Measurements from ENCODE around the gene PRUNE2.

DNA sequence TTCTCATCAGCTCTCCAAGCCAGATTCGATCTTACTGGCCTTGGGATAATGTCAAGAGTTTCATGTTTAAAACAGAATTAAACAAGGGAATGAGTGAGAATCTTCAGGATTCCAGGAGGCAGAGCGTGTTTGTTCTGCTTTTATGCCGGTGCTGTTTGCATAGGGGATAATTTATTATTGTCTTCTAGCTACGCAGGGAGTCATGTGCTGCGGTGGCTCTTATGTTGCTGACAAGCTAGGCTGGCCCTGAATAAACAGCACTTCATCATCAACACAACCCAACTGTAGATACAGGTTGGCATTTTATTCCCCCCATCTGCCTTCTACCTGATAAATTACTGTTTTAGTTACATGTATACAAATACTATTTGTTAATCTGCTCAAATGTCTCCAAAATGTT is 188.7 kb downstream of the PRUNE2 start:
- TF ChIP-seq, protein P1, sequence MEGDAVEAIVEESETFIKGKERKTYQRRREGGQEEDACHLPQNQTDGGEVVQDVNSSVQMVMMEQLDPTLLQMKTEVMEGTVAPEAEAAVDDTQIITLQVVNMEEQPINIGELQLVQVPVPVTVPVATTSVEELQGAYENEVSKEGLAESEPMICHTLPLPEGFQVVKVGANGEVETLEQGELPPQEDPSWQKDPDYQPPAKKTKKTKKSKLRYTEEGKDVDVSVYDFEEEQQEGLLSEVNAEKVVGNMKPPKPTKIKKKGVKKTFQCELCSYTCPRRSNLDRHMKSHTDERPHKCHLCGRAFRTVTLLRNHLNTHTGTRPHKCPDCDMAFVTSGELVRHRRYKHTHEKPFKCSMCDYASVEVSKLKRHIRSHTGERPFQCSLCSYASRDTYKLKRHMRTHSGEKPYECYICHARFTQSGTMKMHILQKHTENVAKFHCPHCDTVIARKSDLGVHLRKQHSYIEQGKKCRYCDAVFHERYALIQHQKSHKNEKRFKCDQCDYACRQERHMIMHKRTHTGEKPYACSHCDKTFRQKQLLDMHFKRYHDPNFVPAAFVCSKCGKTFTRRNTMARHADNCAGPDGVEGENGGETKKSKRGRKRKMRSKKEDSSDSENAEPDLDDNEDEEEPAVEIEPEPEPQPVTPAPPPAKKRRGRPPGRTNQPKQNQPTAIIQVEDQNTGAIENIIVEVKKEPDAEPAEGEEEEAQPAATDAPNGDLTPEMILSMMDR (IDR thresholded peaks at IDR 0.05; ENCODE audit: low read depth, low read length, missing input control): no peak
- TF ChIP-seq, protein P2, sequence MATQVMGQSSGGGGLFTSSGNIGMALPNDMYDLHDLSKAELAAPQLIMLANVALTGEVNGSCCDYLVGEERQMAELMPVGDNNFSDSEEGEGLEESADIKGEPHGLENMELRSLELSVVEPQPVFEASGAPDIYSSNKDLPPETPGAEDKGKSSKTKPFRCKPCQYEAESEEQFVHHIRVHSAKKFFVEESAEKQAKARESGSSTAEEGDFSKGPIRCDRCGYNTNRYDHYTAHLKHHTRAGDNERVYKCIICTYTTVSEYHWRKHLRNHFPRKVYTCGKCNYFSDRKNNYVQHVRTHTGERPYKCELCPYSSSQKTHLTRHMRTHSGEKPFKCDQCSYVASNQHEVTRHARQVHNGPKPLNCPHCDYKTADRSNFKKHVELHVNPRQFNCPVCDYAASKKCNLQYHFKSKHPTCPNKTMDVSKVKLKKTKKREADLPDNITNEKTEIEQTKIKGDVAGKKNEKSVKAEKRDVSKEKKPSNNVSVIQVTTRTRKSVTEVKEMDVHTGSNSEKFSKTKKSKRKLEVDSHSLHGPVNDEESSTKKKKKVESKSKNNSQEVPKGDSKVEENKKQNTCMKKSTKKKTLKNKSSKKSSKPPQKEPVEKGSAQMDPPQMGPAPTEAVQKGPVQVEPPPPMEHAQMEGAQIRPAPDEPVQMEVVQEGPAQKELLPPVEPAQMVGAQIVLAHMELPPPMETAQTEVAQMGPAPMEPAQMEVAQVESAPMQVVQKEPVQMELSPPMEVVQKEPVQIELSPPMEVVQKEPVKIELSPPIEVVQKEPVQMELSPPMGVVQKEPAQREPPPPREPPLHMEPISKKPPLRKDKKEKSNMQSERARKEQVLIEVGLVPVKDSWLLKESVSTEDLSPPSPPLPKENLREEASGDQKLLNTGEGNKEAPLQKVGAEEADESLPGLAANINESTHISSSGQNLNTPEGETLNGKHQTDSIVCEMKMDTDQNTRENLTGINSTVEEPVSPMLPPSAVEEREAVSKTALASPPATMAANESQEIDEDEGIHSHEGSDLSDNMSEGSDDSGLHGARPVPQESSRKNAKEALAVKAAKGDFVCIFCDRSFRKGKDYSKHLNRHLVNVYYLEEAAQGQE (IDR thresholded peaks at IDR 0.05): no peak
- TF ChIP-seq, protein P3, sequence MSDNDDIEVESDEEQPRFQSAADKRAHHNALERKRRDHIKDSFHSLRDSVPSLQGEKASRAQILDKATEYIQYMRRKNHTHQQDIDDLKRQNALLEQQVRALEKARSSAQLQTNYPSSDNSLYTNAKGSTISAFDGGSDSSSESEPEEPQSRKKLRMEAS (IDR thresholded peaks at IDR 0.05): no peak
- TF ChIP-seq TAF1 (conservative IDR thresholded peaks at IDR 0.05) (no peak), GABPA (IDR thresholded peaks at IDR 0.05 in 1 of 2, conservative IDR thresholded peaks at IDR 0.05 in 1 of 2) (no peak), FOXA2 (IDR thresholded peaks at IDR 0.05) (no peak), RAD21 (IDR thresholded peaks at IDR 0.05) (no peak), SP1 (IDR thresholded peaks at IDR 0.05) (no peak)
- TF ChIP-seq, protein P4, sequence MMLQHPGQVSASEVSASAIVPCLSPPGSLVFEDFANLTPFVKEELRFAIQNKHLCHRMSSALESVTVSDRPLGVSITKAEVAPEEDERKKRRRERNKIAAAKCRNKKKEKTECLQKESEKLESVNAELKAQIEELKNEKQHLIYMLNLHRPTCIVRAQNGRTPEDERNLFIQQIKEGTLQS (IDR thresholded peaks at IDR 0.05): no peak
